HG03439 (cell line): Measurements from ENCODE around the gene OR10V1.

ENCODE experiments used
- ATAC-seq: cut with Tn5 transposase; IDR thresholded peaks from one replicate; pipeline ENCODE4 v1.9.1; 2021; ENCODE audit warnings: mild to moderate bottlenecking, moderate library complexity; ENCODE audit not compliant: unreplicated experiment

OR10V1 gene, protein sequence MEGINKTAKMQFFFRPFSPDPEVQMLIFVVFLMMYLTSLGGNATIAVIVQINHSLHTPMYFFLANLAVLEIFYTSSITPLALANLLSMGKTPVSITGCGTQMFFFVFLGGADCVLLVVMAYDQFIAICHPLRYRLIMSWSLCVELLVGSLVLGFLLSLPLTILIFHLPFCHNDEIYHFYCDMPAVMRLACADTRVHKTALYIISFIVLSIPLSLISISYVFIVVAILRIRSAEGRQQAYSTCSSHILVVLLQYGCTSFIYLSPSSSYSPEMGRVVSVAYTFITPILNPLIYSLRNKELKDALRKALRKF

DNA sequence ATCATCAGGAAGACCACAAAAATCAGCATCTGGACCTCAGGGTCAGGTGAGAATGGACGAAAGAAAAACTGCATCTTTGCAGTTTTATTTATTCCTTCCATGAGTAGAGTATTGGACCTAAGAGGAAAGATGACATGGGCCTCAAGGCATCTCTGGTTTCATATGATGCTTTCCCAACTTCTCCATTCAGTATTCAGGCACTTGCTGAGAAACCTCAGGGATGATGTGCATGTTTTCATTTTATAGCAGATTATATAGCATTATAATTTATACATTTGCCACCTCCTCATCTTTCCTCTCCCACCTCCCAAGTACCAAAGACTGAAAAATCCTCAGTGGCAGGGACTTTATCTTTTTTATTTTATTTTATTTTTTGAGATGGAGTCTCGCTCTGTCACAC, at the start of gene OR10V1:
Gene OR10V1, minus strand, starts transcription at position 101 of the 400 bp plus-strand sequence. Its CDS starts 0 bp downstream, at position 101.
- ATAC-seq: no peak

DNA sequence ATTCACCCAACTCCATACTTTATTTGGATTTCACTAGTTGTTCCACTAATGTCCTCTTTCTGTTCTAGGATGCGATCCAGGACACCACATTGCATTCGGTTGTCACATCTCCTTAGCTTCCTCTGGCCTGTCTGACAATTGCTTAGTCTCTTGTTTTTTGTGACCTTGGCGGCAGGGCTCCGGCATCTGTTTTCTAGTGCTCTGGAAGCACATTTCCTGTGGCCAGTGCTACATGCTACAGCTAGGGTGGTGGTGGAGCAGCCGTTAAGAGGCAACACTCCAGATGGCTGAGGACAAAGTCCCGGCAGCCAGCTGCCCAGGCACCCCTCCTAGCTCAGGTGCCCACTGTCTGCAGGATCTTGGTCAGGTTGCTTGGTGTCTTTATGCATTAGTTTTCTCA, 48.3 kb upstream of the OR10V1 start:
- no peak for ATAC-seq

DNA sequence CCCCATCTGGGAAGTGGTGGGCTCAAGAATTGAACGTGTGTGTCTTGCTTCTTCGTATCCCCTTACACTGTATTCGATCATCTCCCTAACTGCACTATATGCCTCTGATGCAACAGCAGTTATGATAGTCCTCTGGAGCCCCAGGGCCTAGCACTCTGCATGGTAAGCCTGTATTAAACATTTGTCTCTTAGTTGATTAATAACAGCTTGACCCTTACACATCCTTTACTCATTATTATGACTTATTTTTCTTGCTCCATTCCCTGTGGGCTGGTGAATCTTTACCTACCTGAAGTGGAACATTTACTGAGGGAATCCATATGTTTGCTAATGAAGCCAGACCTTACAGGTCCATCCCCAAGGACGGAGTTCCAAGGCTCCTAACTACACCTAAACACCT, 47.1 kb upstream of the OR10V1 start:
- ATAC-seq: no peak

DNA sequence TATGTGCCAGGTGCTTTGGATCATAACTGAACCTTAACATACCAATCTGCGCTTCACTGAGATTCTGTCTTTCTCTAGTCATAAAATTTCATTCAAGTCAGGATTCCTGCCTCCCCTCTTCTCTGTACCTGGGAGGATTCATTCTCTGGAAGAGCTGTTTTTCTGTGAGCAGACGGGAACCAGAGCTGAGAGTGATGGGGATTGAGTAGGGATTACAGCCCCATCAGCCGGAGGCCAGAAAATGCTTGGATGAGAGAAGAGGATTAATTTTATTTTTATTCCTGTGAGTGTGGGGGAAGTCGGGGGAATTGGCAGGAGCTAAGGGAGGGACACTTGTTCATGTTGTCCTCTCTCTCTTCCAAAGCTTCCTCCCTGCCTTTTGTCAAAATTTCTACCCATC, 46.3 kb upstream of the OR10V1 start:
- no peak for ATAC-seq

DNA sequence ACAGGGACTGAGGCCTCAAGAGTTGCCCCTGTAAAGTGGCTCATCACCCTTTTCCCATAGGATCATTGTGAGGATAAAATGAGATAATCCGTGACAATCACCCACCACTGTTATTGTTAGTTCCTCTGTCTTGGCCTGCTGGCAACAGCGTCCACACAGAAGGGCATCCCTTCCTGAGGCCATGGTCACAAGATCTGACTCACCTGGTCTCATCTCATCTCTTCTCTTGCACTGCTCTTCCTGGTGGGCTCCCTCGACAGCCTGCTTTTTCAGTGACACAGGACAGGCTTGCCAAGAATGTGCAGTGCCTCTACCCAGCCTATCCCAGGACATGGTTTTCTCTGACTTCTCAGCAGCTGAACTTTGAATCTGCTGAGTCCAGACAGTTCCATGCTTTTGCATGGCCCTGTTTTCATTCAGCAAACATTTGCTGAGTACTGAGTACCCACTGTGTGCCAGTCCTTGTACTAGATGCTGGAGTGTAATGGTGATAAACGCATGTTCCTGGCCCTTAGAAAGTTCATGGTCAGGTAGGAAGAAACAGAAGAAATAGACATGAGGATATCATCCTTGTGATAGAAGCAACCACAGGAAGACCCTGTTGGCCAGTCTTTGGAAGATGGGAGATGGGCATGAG, 44.9 kb upstream of the OR10V1 start:
- no peak for ATAC-seq

DNA sequence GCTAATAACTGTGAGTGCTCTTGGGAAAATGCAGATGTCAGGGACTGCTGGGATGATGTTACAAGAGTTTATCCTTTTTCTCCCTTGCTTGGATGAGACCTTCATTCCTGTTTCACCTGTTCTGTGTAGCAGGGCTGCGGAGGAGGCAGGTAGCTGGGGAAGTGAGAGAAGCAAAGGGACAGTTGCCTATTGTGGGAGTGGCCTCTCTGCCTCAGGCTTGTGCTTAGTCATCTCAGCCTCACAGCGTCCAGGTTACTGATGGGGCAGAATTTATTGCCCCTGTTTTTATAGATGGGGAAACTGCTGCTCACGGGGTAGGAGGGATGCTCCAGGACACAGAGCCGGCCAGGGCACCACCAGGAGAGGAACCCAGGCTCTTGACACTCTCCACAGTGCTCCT, 43.2 kb upstream of the OR10V1 start:
- no peak for ATAC-seq

DNA sequence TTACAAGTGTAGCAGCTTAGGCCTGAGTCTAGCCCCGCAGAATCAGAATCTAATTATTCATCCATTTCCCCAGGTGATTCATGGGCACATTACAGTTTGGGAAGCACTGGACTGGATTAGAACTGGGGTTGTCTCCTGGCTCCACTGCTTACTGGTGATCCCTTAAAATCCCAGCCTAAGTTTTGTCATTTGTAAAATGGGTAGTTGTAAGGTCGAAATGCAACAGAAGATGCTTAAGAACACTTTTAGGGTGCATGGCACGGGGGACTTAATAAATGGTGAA, 42.9 kb upstream of the OR10V1 start:
- ATAC-seq: no peak

DNA sequence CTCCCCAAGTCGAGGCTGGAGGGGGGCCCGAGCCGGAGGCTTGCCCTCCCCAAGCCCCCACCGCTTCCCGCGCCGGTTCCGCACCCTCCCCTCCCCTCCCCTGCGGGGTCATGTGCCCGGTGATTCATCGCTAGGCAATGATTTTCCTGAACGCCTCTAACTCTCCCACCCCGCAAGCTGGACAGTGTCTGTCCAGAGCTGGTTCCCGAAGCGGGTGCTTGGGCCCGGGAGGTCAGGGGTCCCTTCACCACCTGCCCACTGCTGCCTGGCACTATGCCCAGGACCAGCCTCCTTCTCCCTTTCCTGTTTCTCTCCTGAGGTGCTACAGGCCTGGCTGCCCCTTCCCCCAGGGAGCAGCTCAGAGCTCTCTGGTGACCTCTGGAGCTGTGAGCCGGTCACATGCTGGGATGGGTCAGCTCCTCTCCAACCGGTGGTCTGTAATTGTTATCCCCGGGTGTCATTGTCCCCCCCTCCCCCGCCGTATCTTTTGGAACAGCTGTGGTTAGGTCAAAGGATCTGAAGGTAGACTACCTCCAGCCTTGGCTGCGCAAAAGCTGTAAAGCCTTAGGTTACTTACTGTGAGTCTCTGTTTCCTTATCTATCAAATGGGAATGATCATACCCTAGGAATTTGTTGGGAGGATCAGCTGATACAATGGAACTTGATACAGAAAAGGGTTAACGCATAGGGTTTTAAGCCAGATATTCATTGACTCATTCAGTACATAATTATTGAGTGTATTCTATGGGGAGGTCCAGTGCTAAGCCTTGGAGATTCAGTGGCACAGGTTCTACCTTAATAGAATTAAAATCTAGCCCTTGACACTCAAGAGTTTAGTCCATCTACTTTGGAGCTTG, 42.3 kb upstream of the OR10V1 start:
- peak; percentile 16 for ATAC-seq

DNA sequence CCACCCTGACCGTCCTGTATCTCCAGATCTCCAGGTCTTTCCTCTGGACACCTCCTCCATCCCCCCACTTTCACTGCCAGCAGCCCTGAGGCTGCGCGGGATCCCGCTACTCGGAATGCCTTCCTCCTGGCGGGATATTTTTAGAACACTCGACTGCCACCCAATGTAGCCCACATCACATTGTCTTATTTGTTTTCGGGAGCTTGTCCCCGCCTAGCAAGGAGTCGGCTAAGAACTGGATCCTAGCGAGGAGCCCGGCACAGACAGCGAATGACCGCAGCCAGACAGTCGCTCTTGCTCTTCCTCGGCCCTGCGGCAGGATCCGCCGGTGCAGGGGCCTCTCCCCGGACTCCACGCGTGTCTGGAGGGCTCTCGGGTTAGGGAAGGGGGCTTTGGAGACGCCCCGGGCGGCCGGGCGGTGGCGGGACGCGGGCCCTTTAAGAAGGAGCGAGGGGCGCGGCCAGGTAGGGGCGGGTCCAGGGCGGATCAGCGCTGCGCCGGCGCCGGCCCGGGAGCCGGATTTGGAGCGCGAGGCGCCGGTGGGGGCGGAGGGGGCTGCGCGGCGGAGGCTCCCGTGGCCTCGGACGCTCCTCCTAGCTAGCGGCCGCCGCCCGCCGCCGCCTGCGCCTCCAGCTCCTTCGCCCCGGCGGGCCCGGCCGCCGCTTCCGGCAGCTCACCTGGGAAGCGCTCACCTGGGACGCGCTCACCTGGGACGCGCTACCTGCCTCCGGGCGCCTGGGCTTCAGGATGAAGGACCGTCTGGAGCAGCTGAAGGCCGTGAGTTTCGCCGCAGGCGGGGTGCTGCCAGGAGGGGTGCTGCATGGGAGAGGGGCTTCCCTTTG, 41.4 kb upstream of the OR10V1 start, which contains the start of gene STX3:
Gene STX3, plus strand, starts transcription at position 518 of the 842 bp plus-strand sequence. Its CDS starts 230 bp downstream, at position 748.
- peak; percentile 53 for ATAC-seq

DNA sequence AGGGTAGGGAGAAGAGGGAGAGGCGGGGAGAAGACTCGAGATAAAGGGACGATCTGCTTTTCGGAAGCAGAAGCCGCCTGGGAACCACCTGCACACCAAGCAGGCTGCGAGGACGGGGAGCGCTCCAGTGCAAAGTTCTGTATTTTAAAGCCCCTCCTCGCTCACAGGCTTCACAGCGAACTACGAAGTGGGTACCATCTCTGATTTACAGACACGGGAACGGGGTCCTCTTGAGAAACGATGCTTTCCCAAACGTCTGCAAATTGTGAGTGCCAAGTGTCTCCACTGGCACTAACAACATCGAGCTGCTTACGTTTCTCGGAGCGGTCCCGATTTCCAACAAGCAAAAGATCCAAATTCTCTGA, 40.8 kb upstream of the OR10V1 start:
- ATAC-seq: peak; percentile 13

DNA sequence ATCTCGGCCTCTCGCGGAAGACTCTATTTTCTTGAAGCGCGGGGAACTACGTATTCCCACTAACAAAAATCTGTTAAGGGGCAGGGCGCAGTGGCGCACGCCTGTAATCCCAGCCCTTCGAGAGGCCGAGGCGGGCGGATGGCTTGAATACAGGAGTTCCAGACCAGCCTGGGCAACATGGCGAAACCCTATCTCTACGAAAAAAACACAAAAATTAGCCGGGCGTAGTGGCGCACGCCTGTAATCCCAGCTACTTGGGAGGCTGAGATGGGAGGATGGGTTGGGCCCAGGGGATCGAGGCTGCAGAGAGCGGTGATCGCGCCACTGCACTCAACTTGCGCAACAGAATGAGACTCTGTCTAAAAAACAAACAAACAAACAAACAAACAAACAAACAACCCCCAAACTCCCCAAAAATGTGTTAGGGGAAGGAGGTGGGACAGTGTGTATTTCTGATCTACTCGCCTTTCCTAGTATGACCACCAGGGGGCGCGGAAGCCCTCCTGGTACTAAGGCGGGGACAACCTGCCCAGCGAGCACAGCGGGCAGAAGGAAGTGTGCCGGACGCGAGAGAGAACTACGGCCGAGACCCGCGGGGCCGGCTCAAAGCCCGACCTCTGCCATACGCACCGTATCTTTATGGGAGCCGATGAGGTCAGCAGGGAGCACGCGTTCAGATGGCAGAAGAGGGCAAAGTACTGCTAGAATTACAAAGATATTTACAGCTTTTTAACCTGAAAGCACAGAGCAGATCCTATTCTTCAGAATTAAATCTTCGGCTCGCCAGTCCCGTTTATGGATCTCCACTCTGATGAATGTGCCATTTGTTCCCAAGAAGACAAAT, 40.2 kb upstream of the OR10V1 start:
- ATAC-seq: peak; percentile 88

DNA sequence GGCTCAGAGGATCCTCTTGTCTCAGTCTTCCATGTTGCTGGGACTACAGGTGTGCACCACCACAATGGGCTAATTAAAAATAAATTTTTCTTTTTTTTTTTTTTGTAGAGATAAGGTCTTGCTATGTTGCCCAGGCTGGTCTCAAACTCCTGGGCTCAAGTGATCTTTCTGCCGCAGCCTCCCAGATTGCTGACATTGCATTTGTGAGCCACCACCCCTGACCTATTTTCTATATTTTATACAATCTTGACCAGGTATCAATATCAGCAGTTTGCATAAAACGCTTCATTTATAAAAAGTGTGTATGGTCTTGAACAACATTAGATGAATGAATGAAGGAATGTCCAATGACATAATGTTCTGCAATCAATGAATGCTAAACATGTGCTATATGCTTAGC, 32.5 kb upstream of the OR10V1 start:
- ATAC-seq: no peak

DNA sequence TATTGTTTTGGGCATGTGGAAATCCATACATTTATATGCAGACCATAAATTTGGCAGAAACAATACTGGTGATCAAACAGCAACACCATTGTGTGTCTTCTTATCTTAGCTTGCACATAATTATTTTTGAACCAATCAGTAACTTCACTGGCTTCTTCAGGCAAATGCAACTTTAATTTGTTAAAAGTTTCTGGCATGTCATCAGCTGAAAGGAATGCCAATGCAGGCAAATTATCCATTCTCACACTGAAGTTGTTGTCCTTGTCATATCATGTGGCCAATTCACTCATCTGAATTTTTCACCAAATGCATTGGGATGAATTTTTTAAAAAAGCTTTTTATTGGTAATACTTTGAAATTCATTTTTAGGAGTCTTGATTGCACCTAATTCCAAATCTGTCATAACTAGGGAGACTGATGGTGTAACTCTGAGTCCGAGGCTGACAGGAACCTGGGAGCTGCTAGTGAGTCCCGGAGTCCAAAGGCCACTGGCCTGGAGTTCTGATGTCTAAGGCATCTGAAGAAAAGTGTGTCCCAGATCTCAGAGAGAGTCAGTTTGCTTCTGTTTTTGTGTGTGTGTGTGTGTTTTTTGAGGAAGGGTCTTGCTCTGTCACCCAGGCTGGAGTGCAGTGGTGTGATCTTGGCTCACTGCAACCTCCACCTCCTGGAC, 17.4 kb upstream of the OR10V1 start:
- ATAC-seq: no peak

DNA sequence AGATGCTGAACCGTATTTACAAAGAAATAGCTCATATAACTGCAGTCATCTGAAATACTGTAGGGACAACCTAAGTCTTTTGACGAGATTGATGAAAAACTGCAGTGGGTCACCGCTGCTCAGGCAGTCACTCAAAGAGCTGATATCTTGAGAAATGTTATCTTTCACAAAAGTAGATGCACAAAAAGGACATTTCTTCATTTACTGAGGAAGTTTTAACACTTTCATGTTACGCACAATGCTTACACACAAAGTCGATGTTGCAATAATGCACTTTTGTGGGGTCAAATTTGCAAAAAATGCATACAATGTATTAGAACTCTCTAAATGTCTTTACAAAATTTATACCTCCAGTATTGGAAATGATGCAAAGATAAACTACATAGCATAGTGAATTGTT, 16.2 kb upstream of the OR10V1 start:
- no peak for ATAC-seq

DNA sequence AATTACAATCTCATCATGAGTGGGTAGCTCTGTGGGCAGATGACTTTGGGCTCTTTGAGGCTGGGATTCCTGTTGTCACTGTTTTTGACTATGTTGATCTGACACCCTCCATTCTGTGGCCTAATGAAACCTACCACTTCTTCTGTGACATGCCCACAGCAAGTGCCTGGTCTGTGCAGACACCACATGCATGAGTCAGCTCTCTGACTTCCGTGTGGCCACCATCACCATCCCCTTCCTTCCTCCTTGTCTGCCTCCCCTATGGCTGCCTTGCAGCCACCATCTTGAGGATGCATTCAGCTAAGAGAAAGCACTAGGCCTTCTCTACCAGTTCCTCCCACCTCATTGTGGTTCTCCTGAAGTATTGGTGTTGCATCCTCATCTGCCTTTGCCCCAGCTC, 15.3 kb upstream of the OR10V1 start:
- ATAC-seq: no peak

DNA sequence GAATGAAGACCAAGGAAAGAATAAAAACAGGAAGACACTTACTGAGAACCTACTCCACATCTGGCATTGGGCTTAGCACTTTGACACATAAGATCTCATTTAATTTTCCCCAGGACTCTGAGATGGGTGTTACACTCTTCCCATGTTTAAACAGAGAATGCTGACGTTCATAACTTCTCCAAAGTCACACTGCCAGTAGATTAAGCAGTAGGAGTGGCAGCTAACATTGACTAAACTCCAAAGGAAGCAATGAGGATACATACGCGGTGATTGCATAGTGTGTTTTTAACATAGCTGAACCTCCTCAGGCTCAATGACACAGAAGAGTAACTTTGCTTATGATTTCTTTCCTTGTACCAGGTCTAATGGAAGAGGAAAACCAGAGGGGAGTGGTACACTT, 14.5 kb upstream of the OR10V1 start:
- ATAC-seq: no peak

DNA sequence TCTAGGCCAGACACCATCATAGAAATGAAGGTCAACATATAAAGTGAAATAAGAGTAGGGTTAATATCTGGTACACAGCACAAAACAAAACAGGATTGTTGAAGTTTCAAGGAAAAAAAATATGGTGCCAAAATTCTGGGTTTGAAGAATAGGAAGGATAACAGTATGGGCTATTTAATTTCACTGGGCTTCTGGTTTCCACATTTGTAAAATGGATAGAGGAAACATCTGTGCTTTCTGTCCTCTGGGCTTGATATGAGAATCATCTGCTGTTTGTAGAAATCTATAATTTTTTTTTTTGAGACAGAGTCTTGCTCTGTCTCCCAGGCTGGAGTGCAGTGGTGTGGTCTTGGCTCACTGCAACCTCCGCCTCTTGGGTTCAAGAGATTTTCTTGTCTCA, 13.8 kb upstream of the OR10V1 start:
- no peak for ATAC-seq

DNA sequence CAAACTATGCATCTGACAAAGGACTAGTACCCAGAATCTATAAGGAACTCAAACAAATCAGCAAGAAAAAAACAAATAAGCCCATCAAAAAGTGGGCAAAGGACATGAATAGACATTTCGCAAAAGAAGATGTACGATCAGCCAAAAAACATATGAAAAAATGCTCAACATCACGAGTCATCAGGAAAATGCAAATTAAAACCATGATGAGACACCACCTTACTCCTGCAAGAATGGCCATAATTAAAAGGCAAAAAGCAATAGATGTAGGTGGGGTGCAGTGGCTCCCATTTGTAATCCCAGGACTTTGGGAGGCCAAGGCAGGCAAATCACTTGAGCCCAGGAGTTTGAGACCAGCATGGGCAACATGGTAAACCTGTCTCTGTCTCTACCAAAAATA, 10.4 kb upstream of the OR10V1 start:
- ATAC-seq: no peak

DNA sequence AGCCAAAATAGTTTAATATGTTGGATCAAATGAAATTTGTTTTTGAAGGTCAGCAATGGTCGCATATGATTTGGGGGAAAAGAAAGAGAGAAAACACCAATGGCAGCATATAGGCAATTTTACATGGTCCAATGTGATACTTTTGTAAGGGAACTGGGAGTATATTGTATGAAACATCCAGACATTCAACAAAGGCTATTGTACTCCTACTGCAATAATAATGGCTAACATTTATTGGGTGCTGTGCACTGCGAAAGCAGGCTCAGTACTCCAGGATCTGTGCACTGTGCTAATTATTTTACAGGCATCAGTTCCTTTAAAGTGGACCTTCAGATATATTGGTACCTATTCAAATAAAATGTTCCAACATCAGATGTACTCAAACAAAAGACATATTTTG, 5.9 kb upstream of the OR10V1 start:
- no peak for ATAC-seq

DNA sequence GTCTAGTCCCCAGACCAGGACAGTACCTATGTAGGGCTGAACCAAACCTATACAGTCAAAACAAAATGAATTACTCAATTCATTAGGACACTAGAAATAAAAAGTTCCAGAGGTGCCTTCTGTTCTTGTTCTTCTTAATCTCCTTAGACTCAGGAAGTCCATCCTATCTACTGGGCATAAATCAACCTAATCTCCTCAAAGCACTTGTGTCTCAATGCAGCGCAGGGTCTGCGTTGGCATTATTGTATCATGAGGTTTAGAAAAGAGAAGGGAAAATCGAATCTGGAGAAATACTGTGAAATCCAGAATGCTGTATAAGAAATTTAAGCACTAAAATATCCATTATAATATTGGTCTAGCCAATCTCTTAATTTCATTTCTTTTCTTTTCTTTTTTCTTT, 2.4 kb upstream of the OR10V1 start:
- ATAC-seq: no peak
